Neuronal stem cell (in vitro differentiated cells): ENCODE measurements around the gene CTNNBL1.

Experiments
- DNase-seq: peaks from one replicate; pipeline ENCODE4 v3.0.0-alpha.2; 2013; ENCODE audit warnings: low spot score
- H2AFZ ChIP-seq: one replicate; pipeline ENCODE4 v1.6.1; 2013; ENCODE audit warnings: mild to moderate bottlenecking, low read length, inconsistent platforms
- H2AK5ac ChIP-seq: 2 replicates; pipeline ENCODE4 v1.6.1; 2013; ENCODE audit warnings: low read depth, mild to moderate bottlenecking, inconsistent platforms, low read length, moderate library complexity, mixed read lengths
- H2BK120ac ChIP-seq: 2 replicates; pipeline ENCODE4 v1.6.1; 2013; ENCODE audit warnings: low read depth, mild to moderate bottlenecking, inconsistent platforms, low read length, moderate library complexity, mixed read lengths
- H2BK12ac ChIP-seq: one replicate; pipeline ENCODE4 v1.6.1; 2013; ENCODE audit warnings: low read length, inconsistent platforms
- H2BK15ac ChIP-seq: 2 replicates; pipeline ENCODE4 v1.6.1; 2013; ENCODE audit warnings: mild to moderate bottlenecking, low read length, inconsistent platforms, mixed read lengths
- H2BK5ac ChIP-seq: one replicate; pipeline ENCODE4 v1.6.1; 2013; ENCODE audit warnings: inconsistent platforms, mild to moderate bottlenecking, low read length, moderate library complexity
- H3K14ac ChIP-seq: one replicate; pipeline ENCODE4 v1.6.1; 2013; ENCODE audit warnings: low read length, inconsistent platforms
- H3K18ac ChIP-seq: 2 replicates; pipeline ENCODE4 v1.6.1; 2013; ENCODE audit warnings: low read length, inconsistent platforms
- H3K23ac ChIP-seq: 2 replicates; pipeline ENCODE4 v1.6.1; 2013; ENCODE audit warnings: low read depth, mild to moderate bottlenecking, mixed read lengths, low read length, inconsistent platforms; ENCODE audit not compliant: poor library complexity
- H3K27ac ChIP-seq: replicated peaks from 3 replicates; pipeline ENCODE4 v1.5.1; 2013; ENCODE audit warnings: low read length, inconsistent platforms
- H3K27me3 ChIP-seq, 3 experiments: 2 replicates each; pipeline ENCODE4 v1.6.1; 2013; ENCODE audit warnings: low read length in 3 of 3, mild to moderate bottlenecking in 2 of 3, inconsistent platforms in 1 of 3, low read depth in 1 of 3, mixed read lengths in 1 of 3, moderate library complexity in 1 of 3; ENCODE audit not compliant: control insufficient read depth in 3 of 3, insufficient read depth in 3 of 3
- H3K36me3 ChIP-seq, 2 donors: replicated peaks in 1 of 2; 2 replicates each; pipeline ENCODE4 v1.6.1; 2013; ENCODE audit warnings: low read length in 2 of 2; ENCODE audit not compliant: control insufficient read depth in 2 of 2, insufficient read depth in 2 of 2
- H3K4ac ChIP-seq: 2 replicates; pipeline ENCODE4 v1.6.1; 2013; ENCODE audit warnings: inconsistent platforms, mild to moderate bottlenecking, low read length, moderate library complexity
- H3K4me1 ChIP-seq, 2 donors: 1 replicate in 1 of 2; 2 replicates in 1 of 2; pipeline ENCODE4 v1.6.1; 2013; ENCODE audit warnings: low read length in 2 of 2, low read depth in 1 of 2; ENCODE audit not compliant: control insufficient read depth in 2 of 2, insufficient read depth in 1 of 2
- H3K4me2 ChIP-seq: one replicate; pipeline ENCODE4 v1.6.1; 2013; ENCODE audit warnings: mild to moderate bottlenecking, low read length, inconsistent platforms; ENCODE audit not compliant: insufficient read depth, poor library complexity, severe bottlenecking
- H3K4me3 ChIP-seq, 2 donors: 2 replicates each; pipeline ENCODE4 v1.5.1; 2013; ENCODE audit warnings: low read length in 2 of 2, mild to moderate bottlenecking in 2 of 2, inconsistent platforms in 1 of 2, moderate library complexity in 1 of 2
- H3K79me1 ChIP-seq: one replicate; pipeline ENCODE4 v1.6.1; 2013; ENCODE audit warnings: low read depth, mild to moderate bottlenecking, inconsistent platforms, low read length, moderate library complexity
- H3K9ac ChIP-seq: one replicate; pipeline ENCODE4 v1.6.1; 2013; ENCODE audit warnings: mild to moderate bottlenecking, low read depth, low read length, inconsistent platforms; ENCODE audit not compliant: poor library complexity
- H3K9me3 ChIP-seq, 2 donors: replicated peaks in 1 of 2; 2 replicates each; pipeline versions ENCODE3 to v1.6.1; 2013; ENCODE audit warnings: low read length in 2 of 2, mild to moderate bottlenecking in 2 of 2, inconsistent platforms in 1 of 2, low read depth in 1 of 2, mixed read lengths in 1 of 2, moderate library complexity in 1 of 2; ENCODE audit not compliant: control insufficient read depth in 2 of 2, insufficient read depth in 1 of 2
- H4K8ac ChIP-seq: one replicate; pipeline ENCODE4 v1.6.1; 2013; ENCODE audit warnings: low read depth, mild to moderate bottlenecking, inconsistent platforms, low read length, moderate library complexity
- H4K91ac ChIP-seq: one replicate; pipeline ENCODE4 v1.6.1; 2013; ENCODE audit warnings: low read length, low read depth, mild to moderate bottlenecking, inconsistent platforms; ENCODE audit not compliant: poor library complexity
- WGBS, 2 donors: extraction: QIAGEN DNeasy Blood & Tissue Kit; methylation state at CpG; one replicate each; pipeline ENCODE4 v1.1.7; 2013; ENCODE audit warnings: missing lambda C conversion rate in 2 of 2, mixed read lengths in 1 of 2; ENCODE audit not compliant: insufficient read length in 2 of 2, insufficient replicate concordance in 1 of 2; ENCODE audit errors: extremely low coverage in 2 of 2; 5-methylcytosine and 5-hydroxymethylcytosine counted together

The CTNNBL1 gene

GRCh38 chr20:37856932-37857660 lies 163.3 kb downstream of the CTNNBL1 start:
- no peak overlapping the region for H2BK15ac ChIP-seq
- no peak overlapping the region for H3K9ac ChIP-seq
- no peak overlapping the region for H2BK120ac ChIP-seq
- peaks cover 3 to 15% of the 10 kb centered on the region in 2 donors for H3K9me3 ChIP-seq
- WGBS, 2 donors, result no CpG with 5 or more reads among the region's 10 CpGs
- no peaks in the 10 kb centered on the region for H3K4me1 ChIP-seq
- H3K18ac ChIP-seq, result no peak overlapping the region
- no peak overlapping the region for H3K4me3 ChIP-seq
- H3K4ac ChIP-seq, result no peak overlapping the region
- H3K27ac ChIP-seq, result no peak overlapping the region
- no peak overlapping the region for H2BK12ac ChIP-seq
- H3K14ac ChIP-seq, result no peak overlapping the region
- no peak overlapping the region for H3K4me2 ChIP-seq
- no peaks in the 10 kb centered on the region for H3K27me3 ChIP-seq
- H2BK5ac ChIP-seq, result no peak overlapping the region
- H4K91ac ChIP-seq, result no peak overlapping the region
- no peak overlapping the region for H3K23ac ChIP-seq
- no peaks in the 10 kb centered on the region for H3K79me1 ChIP-seq
- H2AFZ ChIP-seq, result no peak overlapping the region
- no peak for DNase-seq
- H2AK5ac ChIP-seq, result no peak overlapping the region
- peaks cover 8 to 46% of the 10 kb centered on the region in 2 donors for H3K36me3 ChIP-seq
- H4K8ac ChIP-seq, result no peak overlapping the region

- Histone ChIP-seq H2BK12ac (no peak overlapping the region), H3K4me3 (no peak overlapping the region), H2BK15ac (no peak overlapping the region), H3K23ac (no peak overlapping the region), H4K8ac (no peak overlapping the region), H3K27me3 (no peaks in the 10 kb centered on the region), H3K4me2 (no peak overlapping the region), H3K9me3 (peaks cover 3 to 15% of the 10 kb centered on the region in 2 donors), H3K9ac (no peak overlapping the region), H3K14ac (no peak overlapping the region), H3K4ac (no peak overlapping the region), H3K79me1 (no peaks in the 10 kb centered on the region), H3K18ac (no peak overlapping the region), H3K4me1 (no peaks in the 10 kb centered on the region), H2AFZ (no peak overlapping the region), H2AK5ac (no peak overlapping the region), H4K91ac (no peak overlapping the region), H3K36me3 (peaks cover 5 to 48% of the 10 kb centered on the region in 2 donors), H2BK5ac (no peak overlapping the region), H2BK120ac (no peak overlapping the region), H3K27ac (no peak overlapping the region)
- WGBS, 2 donors, result no CpG with 5 or more reads among the region's 15 CpGs
- DNase-seq, result no peak
Measured at GRCh38 chr20:37859406-37860171, 165.8 kb downstream of the CTNNBL1 start.

GRCh38 chr20:37863289-37863688 lies 169.5 kb downstream of the CTNNBL1 start:
- no CpG with 5 or more reads among the region's 5 CpGs for WGBS, 2 donors
- no peak overlapping the region for H3K4me2 ChIP-seq
- no peak overlapping the region for H3K27ac ChIP-seq

GRCh38 chr20:37864298-37864697 lies 170.5 kb downstream of the CTNNBL1 start:
- Histone ChIP-seq H3K14ac (no peak overlapping the region), H3K9me3 (peaks cover 3 to 11% of the 10 kb centered on the region in 2 donors), H2BK5ac (no peak overlapping the region), H3K4me1 (peaks cover 11 to 18% of the 10 kb centered on the region in 2 donors), H4K91ac (no peak overlapping the region), H2BK15ac (no peak overlapping the region), H2BK120ac (no peak overlapping the region), H3K4ac (no peak overlapping the region), H3K18ac (no peak overlapping the region), H3K4me2 (no peak overlapping the region), H3K9ac (no peak overlapping the region), H2AFZ (no peak overlapping the region), H3K27ac (no peak overlapping the region), H2BK12ac (no peak overlapping the region), H3K79me1 (no peaks in the 10 kb centered on the region), H3K27me3 (no peaks in the 10 kb centered on the region), H3K36me3 (peaks cover 5 to 51% of the 10 kb centered on the region in 2 donors), H4K8ac (no peak overlapping the region), H3K23ac (no peak overlapping the region), H3K4me3 (no peak overlapping the region), H2AK5ac (no peak overlapping the region)
- DNase-seq, result no peak
- no CpG with 5 or more reads among the region's 8 CpGs for WGBS, 2 donors

More at GRCh38 chr20:37863289-37863688, 169.5 kb downstream of the CTNNBL1 start:
- Histone ChIP-seq H3K4me3 (no peak overlapping the region), H2BK12ac (no peak overlapping the region), H3K23ac (no peak overlapping the region), H3K79me1 (no peaks in the 10 kb centered on the region), H2BK120ac (no peak overlapping the region), H4K8ac (no peak overlapping the region), H2BK5ac (no peak overlapping the region), H3K4me1 (peaks cover 3 to 10% of the 10 kb centered on the region in 2 donors), H3K36me3 (peaks cover 3 to 51% of the 10 kb centered on the region in 2 donors), H3K14ac (no peak overlapping the region), H3K9me3 (peaks cover 3 to 15% of the 10 kb centered on the region in 2 donors), H3K18ac (no peak overlapping the region), H4K91ac (no peak overlapping the region), H2AK5ac (no peak overlapping the region), H3K9ac (no peak overlapping the region), H2AFZ (no peak overlapping the region), H3K27me3 (no peaks in the 10 kb centered on the region), H3K4ac (no peak overlapping the region), H2BK15ac (no peak overlapping the region)
- no peak for DNase-seq
